GM12878 (cell line): ENCODE results near the gene ELAC1. TPM values are rescaled to one million over a fixed set of nuclear protein-coding genes. Genes with fewer than 3 reads are reported as not detected.

ENCODE experiments used
- BCL11A ChIP-seq: IDR thresholded peaks from 2 replicates; pipeline ENCODE4 v1.6.1; 2011; ENCODE audit warnings: low read depth, low read length
- BRCA1 ChIP-seq: IDR thresholded peaks from 2 replicates; pipeline ENCODE4 v1.6.1; 2011; ENCODE audit warnings: low read depth, low read length, improper control_type of control experiment
- CBFB ChIP-seq: IDR thresholded peaks from 2 replicates; pipeline ENCODE4 v1.6.1; 2016; ENCODE audit warnings: antibody characterized with exemption, low read depth
- EED ChIP-seq: sonication (generic); IDR thresholded peaks from 2 replicates; pipeline ENCODE4 v1.6.1; 2016; ENCODE audit warnings: antibody characterized with exemption, low read depth
- IKZF2 ChIP-seq, 2 experiments: fragments of 450-650 bp; IDR thresholded peaks; 2 replicates each; pipeline ENCODE4 v1.6.1; 2017; ENCODE audit warnings: mild to moderate bottlenecking in 2 of 2, moderate library complexity in 2 of 2
- JUND ChIP-seq: IDR thresholded peaks from 2 replicates; pipeline ENCODE4 v1.6.1; 2012; ENCODE audit warnings: low read depth, mild to moderate bottlenecking, low read length, improper control_type of control experiment, moderate library complexity
- KAT2A ChIP-seq: conservative IDR thresholded peaks from 2 replicates; pipeline ENCODE4 v1.6.1; 2011; ENCODE audit warnings: low read depth, low read length; ENCODE audit not compliant: control insufficient read depth
- MEF2B ChIP-seq: fragments of 450-650 bp; IDR thresholded peaks from 2 replicates; pipeline ENCODE4 v1.6.1; 2018; ENCODE audit warnings: mild to moderate bottlenecking, moderate library complexity; ENCODE audit not compliant: partially characterized antibody, poor library complexity, severe bottlenecking
- MTA2 ChIP-seq: fragments of 450-650 bp; IDR thresholded peaks from 2 replicates; pipeline ENCODE4 v1.6.1; 2016; ENCODE audit warnings: low read depth, mild to moderate bottlenecking, moderate library complexity
- MXI1 ChIP-seq: fragments of 150-350 bp; IDR thresholded peaks from 2 replicates; pipeline ENCODE4 v1.6.1; 2011; ENCODE audit warnings: low read depth, mild to moderate bottlenecking, inconsistent platforms, low read length, improper control_type of control experiment
- NRF1 ChIP-seq: conservative IDR thresholded peaks from 2 replicates; pipeline ENCODE4 v1.6.1; 2011; ENCODE audit warnings: mild to moderate bottlenecking, low read depth, low read length, improper control_type of control experiment
- POLR2A ChIP-seq: IDR thresholded peaks from 2 replicates; pipeline ENCODE4 v1.6.1; 2011; ENCODE audit warnings: low read depth, mild to moderate bottlenecking, low read length
- POLR2AphosphoS5 ChIP-seq: IDR thresholded peaks from 2 replicates; pipeline ENCODE4 v1.6.1; 2011; ENCODE audit warnings: mild to moderate bottlenecking, low read length, inconsistent platforms
- RAD21 ChIP-seq: IDR thresholded peaks from 2 replicates; pipeline ENCODE4 v1.6.1; 2011; ENCODE audit warnings: mild to moderate bottlenecking, low read depth, low read length, moderate library complexity; ENCODE audit not compliant: insufficient read depth
- SIX5 ChIP-seq: IDR thresholded peaks from 2 replicates; pipeline ENCODE4 v1.6.1; 2011; ENCODE audit warnings: mild to moderate bottlenecking, low read depth, low read length, moderate library complexity; ENCODE audit not compliant: severe bottlenecking
- SMC3 ChIP-seq: IDR thresholded peaks from 2 replicates; pipeline ENCODE4 v1.6.1; 2011; ENCODE audit warnings: low read length, improper control_type of control experiment, borderline replicate concordance
- ZNF274 ChIP-seq: IDR thresholded peaks from one replicate; pipeline ENCODE4 v1.8.0; 2011; ENCODE audit not compliant: insufficient read length, insufficient read depth
- ZNF622 ChIP-seq: fragments of 450-650 bp; IDR thresholded peaks from 2 replicates; pipeline ENCODE4 v1.6.1; 2017; ENCODE audit warnings: mild to moderate bottlenecking, inconsistent platforms
- ZSCAN29 ChIP-seq: fragments of 450-650 bp; IDR thresholded peaks from 2 replicates; pipeline ENCODE4 v1.6.1; 2017; ENCODE audit warnings: mild to moderate bottlenecking, moderate library complexity
- polyA plus RNA-seq, 11 experiments: library from polyadenylated mRNA; depleted of rRNA in 4 of 11; unstranded in 6 of 11; stranded (reverse) in 5 of 11; fragments of >200 nt; fragmentation: Nextera tagmentation in 4 of 11; fragmentation: Illumina TruSeq in 1 of 11; extraction: Ambion mirVana in 4 of 11; extraction: Trizol in 1 of 11; gene quantifications; 1 replicate in 1 of 11; 2 replicates in 10 of 11; pipeline versions ENCODE4 v1.2.1 to v1.2.3, GENCODE V29; 2011 to 2016; ENCODE audit warnings: inconsistent platforms in 2 of 11, missing spikeins in 2 of 11, low read depth in 1 of 11
- total RNA-seq, 4 experiments: library from RNA; depleted of rRNA in 3 of 4; stranded (reverse); fragments of >200 nt in 3 of 4; fragmentation: Illumina TruSeq in 1 of 4; extraction: Trizol in 1 of 4; gene quantifications; 2 replicates each; pipeline versions ENCODE4 v1.2.1 to v1.2.3, GENCODE V29; 2013 to 2021
- TF ChIP-seq, protein P1 (sequence below): IDR thresholded peaks from 2 replicates; pipeline ENCODE4 v1.6.1; 2011; ENCODE audit warnings: borderline replicate concordance, low read depth, mild to moderate bottlenecking, moderate library complexity, low read length; ENCODE audit not compliant: insufficient read depth, poor library complexity, severe bottlenecking
- TF ChIP-seq, protein P2 (sequence below): fragments of 450-650 bp; formaldehyde crosslinking; IDR thresholded peaks from 2 replicates; pipeline ENCODE4 v1.4.0; 2022; ENCODE audit warnings: mild to moderate bottlenecking, moderate library complexity
- TF ChIP-seq, protein P3 (sequence below): IDR thresholded peaks from 2 replicates; pipeline ENCODE4 v1.6.1; 2011; ENCODE audit warnings: borderline replicate concordance, low read depth, mild to moderate bottlenecking, moderate library complexity, mixed read lengths, low read length; ENCODE audit not compliant: insufficient read depth; ENCODE audit errors: extremely low read length
- TF ChIP-seq, protein P4 (sequence below): fragments of 450-650 bp; IDR thresholded peaks from 2 replicates; pipeline ENCODE4 v1.6.1; 2018; ENCODE audit warnings: borderline replicate concordance, mild to moderate bottlenecking; ENCODE audit not compliant: partially characterized antibody

Gene ELAC1
- total and polyA plus RNA-seq, 10 of the 15 experiments (the other 5 are each of a cell fraction or from before 2014, with no cell fraction given), result 4.9 to 23.0 (median 9.8) TPM

DNA sequence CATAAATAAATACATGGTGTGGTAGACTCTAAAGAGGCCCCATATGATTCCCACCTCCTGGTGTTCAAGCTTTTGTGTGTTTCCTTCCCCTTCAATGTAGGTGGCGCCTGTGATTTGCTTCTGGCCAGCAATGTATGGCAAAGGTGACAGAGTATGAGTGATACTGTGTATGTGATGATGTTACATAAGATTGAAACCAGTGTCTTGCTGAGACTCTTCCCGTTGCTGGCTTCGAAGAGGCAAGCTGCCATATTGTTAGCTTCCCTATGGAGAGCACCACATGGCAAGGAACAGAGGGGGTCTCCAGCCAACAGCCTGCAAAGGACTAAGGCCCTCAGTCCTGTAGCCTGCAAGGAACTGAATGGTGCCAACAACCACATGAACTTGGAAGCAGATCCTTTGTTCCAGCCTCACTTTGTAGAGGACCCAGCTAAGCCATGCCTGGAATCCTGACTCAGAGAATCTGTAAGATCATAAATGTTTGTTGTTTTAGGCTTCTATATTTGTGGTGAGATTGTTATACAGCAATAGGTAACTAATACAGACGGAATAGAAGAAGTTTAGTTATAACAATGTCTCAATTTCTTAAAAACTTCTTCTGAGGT is 60.5 kb downstream of the ELAC1 start (continued):
- TF ChIP-seq ZNF622, result no peak
- TF ChIP-seq IKZF2 (IDR thresholded peaks at IDR 0.05), result 0 out of 4 replicates have a peak, but pooled peaks of 1 of the 2 experiments have one; percentile 22
- TF ChIP-seq SIX5, result no peak
- no peak for TF ChIP-seq POLR2AphosphoS5
- TF ChIP-seq JUND, result no peak
- no peak for TF ChIP-seq BCL11A
- TF ChIP-seq RAD21, result peak; percentile 64
- no peak for TF ChIP-seq NRF1
- TF ChIP-seq, protein P1, sequence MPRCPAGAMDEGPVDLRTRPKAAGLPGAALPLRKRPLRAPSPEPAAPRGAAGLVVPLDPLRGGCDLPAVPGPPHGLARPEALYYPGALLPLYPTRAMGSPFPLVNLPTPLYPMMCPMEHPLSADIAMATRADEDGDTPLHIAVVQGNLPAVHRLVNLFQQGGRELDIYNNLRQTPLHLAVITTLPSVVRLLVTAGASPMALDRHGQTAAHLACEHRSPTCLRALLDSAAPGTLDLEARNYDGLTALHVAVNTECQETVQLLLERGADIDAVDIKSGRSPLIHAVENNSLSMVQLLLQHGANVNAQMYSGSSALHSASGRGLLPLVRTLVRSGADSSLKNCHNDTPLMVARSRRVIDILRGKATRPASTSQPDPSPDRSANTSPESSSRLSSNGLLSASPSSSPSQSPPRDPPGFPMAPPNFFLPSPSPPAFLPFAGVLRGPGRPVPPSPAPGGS, result peak; percentile 68
- TF ChIP-seq MEF2B, result no peak
- 0 out of 2 replicates have a peak, but pooled peaks have one; percentile 27 for TF ChIP-seq POLR2A
- TF ChIP-seq BRCA1, result no peak
- TF ChIP-seq EED, result peak; percentile 40; the same call in 1 of the 2 replicates
- TF ChIP-seq SMC3, result peak; percentile 33; the same call in 1 of the 2 replicates
- TF ChIP-seq, protein P2, sequence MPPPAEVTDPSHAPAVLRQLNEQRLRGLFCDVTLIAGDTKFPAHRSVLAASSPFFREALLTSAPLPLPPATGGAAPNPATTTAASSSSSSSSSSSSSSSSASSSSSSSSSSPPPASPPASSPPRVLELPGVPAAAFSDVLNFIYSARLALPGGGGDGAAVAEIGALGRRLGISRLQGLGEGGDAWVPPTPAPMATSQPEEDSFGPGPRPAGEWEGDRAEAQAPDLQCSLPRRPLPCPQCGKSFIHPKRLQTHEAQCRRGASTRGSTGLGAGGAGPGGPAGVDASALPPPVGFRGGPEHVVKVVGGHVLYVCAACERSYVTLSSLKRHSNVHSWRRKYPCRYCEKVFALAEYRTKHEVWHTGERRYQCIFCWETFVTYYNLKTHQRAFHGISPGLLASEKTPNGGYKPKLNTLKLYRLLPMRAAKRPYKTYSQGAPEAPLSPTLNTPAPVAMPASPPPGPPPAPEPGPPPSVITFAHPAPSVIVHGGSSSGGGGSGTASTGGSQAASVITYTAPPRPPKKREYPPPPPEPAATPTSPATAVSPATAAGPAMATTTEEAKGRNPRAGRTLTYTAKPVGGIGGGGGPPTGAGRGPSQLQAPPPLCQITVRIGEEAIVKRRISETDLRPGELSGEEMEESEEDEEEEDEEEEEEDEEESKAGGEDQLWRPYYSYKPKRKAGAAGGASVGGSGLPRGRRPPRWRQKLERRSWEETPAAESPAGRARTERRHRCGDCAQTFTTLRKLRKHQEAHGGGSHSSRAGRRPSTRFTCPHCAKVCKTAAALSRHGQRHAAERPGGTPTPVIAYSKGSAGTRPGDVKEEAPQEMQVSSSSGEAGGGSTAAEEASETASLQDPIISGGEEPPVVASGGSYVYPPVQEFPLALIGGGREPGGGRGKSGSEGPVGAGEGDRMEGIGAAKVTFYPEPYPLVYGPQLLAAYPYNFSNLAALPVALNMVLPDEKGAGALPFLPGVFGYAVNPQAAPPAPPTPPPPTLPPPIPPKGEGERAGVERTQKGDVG (CRISPR knock-in tag), result no peak
- TF ChIP-seq CBFB, result no peak
- TF ChIP-seq, protein P3, sequence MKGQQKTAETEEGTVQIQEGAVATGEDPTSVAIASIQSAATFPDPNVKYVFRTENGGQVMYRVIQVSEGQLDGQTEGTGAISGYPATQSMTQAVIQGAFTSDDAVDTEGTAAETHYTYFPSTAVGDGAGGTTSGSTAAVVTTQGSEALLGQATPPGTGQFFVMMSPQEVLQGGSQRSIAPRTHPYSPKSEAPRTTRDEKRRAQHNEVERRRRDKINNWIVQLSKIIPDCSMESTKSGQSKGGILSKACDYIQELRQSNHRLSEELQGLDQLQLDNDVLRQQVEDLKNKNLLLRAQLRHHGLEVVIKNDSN, result no peak
- no peak for TF ChIP-seq MTA2
- no peak for TF ChIP-seq KAT2A
- no peak for TF ChIP-seq ZSCAN29
- TF ChIP-seq ZNF274, result no peak
- no peak for TF ChIP-seq MXI1
- TF ChIP-seq, protein P4, sequence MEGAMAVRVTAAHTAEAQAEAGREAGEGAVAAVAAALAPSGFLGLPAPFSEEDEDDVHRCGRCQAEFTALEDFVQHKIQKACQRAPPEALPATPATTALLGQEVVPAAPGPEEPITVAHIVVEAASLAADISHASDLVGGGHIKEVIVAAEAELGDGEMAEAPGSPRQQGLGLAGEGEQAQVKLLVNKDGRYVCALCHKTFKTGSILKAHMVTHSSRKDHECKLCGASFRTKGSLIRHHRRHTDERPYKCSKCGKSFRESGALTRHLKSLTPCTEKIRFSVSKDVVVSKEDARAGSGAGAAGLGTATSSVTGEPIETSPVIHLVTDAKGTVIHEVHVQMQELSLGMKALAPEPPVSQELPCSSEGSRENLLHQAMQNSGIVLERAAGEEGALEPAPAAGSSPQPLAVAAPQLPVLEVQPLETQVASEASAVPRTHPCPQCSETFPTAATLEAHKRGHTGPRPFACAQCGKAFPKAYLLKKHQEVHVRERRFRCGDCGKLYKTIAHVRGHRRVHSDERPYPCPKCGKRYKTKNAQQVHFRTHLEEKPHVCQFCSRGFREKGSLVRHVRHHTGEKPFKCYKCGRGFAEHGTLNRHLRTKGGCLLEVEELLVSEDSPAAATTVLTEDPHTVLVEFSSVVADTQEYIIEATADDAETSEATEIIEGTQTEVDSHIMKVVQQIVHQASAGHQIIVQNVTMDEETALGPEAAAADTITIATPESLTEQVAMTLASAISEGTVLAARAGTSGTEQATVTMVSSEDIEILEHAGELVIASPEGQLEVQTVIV, result no peak
